HG02610 (cell line): ENCODE results near the gene HCRTR1.

ENCODE experiments used
- ATAC-seq: cut with Tn5 transposase; IDR thresholded peaks from one replicate; pipeline ENCODE4 v1.9.1; 2021; ENCODE audit warnings: mild to moderate bottlenecking, moderate library complexity; ENCODE audit not compliant: unreplicated experiment

The HCRTR1 gene

GRCh38 chr1:31617218-31617915, at the start of gene HCRTR1:
Gene HCRTR1 (plus strand): TSS chr1:31617689. CDS start chr1:31619193, 1,504 bp downstream.
- no peak for ATAC-seq

- no peak for ATAC-seq
Observed at GRCh38 chr1:31567956-31568570, 49.4 kb upstream of the HCRTR1 start.

- no peak for ATAC-seq
Observed at GRCh38 chr1:31568895-31569595, 48.4 kb upstream of the HCRTR1 start.

- ATAC-seq = no peak
Observed at GRCh38 chr1:31569596-31570173, 47.8 kb upstream of the HCRTR1 start.

- ATAC-seq = no peak
Observed at GRCh38 chr1:31570228-31570627, 47.3 kb upstream of the HCRTR1 start.

- no peak for ATAC-seq
Observed at GRCh38 chr1:31570906-31571305, 46.6 kb upstream of the HCRTR1 start.

- no peak for ATAC-seq
Observed at GRCh38 chr1:31571340-31572295, 45.9 kb upstream of the HCRTR1 start.

- ATAC-seq = no peak
Observed at GRCh38 chr1:31572323-31573104, 45.0 kb upstream of the HCRTR1 start.

GRCh38 chr1:31573261-31573660, 44.2 kb upstream of the HCRTR1 start:
- no peak for ATAC-seq

GRCh38 chr1:31574749-31575368, 42.6 kb upstream of the HCRTR1 start:
- ATAC-seq = no peak

GRCh38 chr1:31575369-31576140, 41.9 kb upstream of the HCRTR1 start:
- ATAC-seq = no peak

GRCh38 chr1:31576201-31576669, 41.3 kb upstream of the HCRTR1 start, which contains the start of gene TINAGL1:
Gene TINAGL1 (plus strand): TSS chr1:31576515. CDS start chr1:31577149, 634 bp downstream.
- ATAC-seq = no peak

GRCh38 chr1:31576743-31577455, 40.6 kb upstream of the HCRTR1 start:
- no peak for ATAC-seq

- no peak for ATAC-seq
Observed at GRCh38 chr1:31577515-31578192, 39.8 kb upstream of the HCRTR1 start.

- no peak for ATAC-seq
Observed at GRCh38 chr1:31579374-31579773, 38.1 kb upstream of the HCRTR1 start.

GRCh38 chr1:31580513-31580870, 37.0 kb upstream of the HCRTR1 start:
- ATAC-seq = no peak

GRCh38 chr1:31580891-31581603, 36.4 kb upstream of the HCRTR1 start:
- ATAC-seq = no peak
